GM19463 (cell line): ENCODE data around the gene PRTG.
"Not testable (repeated sequence)": the region's sequence is repeated elsewhere in the genome, so short reads cannot be mapped to it uniquely, and the experiment has no call there.

Experiments
- ATAC-seq: cut with Tn5 transposase; IDR thresholded peaks from one replicate; pipeline ENCODE4 v1.9.1; 2021; ENCODE audit warnings: mild to moderate bottlenecking, moderate library complexity; ENCODE audit not compliant: unreplicated experiment

Gene PRTG

DNA sequence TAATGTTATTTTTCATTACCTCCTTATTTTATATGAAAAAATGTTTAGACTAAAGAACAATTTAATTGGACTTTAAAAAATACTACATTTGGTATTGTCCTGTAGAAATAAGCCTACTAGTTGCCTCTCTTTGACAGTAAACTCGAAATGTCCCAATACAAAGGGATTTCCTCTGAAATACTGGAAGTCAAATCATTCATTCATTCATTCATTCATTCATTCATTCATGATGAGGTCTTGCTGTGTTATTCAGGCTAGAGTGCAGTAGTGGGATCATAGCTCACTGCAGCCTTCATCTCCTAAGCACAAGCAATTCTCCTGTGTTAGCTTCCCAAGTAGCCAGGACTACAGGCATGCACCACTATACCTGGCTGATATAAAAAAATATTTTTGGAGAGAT is 104.2 kb downstream of the PRTG start:
- no peak for ATAC-seq

DNA sequence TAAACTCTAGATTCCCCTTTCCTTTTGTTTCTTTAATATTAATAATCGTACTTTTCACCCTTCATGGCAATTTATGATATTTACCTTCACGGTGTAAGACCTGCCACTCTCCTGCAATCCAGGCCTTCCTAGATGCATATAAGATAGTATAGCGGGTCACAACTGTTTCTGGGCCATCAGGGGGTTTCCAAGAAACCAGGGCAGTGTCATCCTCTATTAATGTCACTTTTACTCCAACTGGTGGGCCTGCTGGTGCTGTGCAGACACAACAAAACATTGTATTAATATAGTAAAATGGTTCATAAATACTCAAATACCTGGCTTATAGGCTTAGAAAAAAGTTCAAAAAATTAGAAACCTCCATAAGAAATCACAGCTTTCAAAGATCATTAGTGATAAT is 105.9 kb downstream of the PRTG start:
- ATAC-seq: no peak

DNA sequence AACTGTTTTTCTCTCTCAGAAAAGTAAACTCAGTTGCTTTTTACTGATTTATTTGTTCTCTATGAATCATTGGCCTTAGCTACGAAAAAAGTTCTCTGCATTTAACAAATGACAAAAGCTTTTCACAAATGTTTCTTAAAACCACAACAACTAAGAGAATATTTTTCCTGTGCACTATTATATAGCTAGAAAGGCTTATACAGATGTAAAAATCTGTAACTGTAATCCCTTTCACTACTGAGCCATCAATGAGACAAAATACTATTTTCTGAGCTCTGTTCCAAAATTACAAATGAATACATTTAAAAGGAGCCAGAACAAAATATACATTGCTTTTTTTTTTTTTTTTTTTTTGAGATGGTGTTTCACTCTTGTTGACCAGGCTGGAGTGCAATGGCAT is 109.2 kb downstream of the PRTG start:
- no peak for ATAC-seq

DNA sequence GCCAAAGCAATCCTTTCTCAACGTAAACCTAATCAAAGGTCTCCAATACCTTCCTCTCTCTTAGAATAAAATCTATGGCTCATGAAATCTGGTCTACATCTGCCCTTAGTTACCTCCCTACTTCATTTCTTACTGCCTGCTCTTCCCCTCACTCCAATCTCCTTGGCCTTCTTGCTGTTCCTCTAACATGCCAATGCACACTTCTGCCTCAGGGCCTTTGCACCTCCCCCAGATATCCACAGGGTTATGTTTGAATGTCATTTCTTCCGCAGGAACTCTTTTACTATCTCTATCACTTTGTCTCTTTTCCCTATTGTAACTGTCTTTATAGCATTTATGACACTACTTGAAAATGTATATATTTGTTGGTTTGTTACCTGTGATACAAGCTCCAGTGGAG is 110.5 kb downstream of the PRTG start:
- ATAC-seq: no peak

DNA sequence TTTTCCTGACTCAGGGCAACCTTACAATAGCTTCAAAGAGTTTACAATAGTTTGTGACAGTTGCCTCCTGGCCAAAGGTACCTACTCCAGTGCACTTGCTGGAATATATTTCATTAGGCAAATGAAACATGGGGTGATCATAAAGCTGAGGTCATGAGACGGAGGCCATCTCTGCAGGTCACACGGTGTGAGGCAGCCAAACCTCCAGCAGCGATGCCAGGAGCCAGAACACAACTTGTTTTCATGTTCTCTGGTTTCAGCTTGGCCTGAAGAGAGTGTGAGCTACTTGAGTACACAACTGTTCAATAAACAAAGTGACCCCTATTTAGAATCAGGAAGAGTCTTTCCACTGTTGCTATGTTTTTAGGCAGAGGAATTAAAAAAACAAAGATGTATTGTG is 112.1 kb downstream of the PRTG start:
- ATAC-seq: no peak

DNA sequence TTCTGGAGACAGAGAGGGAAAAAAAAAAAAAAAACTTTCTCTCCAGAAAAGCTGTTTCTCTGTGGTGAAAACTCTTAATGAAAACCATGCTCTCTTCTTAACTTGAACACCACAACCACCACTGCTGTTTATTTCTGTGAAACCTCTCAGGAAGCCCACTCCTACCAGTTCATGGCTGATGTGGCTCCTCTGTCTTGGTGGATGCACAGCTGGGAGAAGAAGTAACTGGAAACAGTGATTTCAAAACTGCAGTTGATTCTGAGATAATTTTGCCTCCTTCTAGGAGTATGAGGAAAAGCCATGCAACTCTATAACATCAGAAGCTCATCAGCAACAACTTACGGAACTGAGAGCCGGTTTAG is 114.6 kb downstream of the PRTG start:
- ATAC-seq: no peak

DNA sequence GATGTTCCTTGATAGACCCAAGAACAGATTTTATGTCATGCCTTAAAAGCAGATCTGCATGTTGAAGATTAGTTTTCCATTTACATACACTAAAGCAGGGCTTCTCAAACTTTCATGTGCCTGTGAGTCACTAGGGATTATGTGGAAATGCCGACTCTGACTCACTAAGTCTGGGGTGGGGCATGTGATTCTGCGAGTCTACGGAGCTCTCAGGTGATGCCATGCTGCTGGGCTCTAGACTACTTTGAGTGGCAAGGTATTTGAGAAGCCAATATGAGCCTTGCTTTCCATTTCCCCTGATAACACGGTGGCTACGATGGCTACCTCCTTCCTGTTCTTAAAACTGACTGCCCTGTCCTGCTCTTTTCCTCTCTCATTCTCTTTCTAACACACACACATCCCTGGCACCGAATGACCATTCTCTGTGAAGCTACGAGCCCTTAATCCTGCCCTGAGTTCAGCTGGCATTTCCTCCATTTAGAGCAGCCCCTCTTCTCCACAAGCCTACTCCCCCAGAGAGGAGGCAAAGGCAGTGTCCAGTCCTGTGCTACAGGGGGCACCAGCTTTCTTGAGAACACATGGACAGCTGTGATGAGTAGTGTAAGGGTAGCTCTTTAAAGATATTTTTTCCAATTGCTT is 115.1 kb downstream of the PRTG start:
- ATAC-seq: no peak

DNA sequence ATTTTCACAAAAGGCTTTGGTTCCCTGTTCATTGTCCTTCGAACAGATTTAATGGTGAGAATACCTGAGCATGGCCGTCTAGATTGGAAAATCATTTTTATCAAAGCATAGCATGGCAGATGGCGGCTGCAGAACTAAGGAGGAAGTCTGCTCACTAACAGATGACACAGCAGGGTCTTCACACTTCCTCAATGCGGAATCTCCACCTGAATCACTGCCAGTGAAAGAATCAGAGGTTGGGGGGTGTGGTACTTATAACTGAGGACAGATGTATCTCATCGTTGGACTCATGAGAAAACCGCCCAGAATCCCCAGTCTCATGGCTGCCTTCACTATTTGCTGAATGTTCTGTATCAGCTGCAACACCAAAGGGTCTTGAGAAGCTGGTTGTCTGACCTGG is 123.2 kb downstream of the PRTG start:
- ATAC-seq: no peak

DNA sequence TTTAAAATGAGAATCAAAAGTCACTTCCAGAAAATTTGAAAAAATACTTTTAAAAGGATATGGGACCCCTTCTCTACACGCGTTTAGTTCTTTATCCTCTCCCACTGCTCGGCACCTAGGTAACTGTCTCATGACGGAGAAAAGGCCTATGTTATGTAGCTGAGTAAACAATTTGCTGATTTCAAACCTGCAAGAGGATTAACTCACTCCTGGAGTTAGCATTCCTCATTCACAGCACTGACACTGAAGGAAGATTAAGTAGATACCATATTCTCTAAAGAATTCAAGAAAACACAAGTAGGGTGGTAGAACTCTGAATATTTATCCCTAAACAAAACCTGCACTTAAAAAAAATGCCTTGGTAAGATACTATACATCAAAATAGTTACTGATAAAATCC is 124.6 kb downstream of the PRTG start:
- no peak for ATAC-seq

DNA sequence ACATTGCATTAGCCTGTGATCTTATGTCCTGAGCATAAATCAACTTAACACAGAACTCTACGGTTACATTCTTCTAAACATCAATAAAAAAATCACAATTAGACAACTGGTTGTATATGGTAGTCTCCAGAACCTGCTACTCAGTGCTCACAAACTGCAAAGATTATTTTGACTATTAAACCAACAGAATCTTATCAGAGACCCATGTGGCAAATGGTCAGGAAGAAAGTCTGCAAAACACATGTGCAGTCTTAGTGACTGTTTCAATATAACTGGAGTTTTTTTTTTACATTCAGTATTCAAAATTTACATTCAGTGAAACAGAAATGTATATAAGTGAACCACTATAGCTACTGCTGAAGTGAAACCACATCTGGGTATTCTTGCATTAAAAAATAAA is 127.5 kb downstream of the PRTG start:
- ATAC-seq: no peak

DNA sequence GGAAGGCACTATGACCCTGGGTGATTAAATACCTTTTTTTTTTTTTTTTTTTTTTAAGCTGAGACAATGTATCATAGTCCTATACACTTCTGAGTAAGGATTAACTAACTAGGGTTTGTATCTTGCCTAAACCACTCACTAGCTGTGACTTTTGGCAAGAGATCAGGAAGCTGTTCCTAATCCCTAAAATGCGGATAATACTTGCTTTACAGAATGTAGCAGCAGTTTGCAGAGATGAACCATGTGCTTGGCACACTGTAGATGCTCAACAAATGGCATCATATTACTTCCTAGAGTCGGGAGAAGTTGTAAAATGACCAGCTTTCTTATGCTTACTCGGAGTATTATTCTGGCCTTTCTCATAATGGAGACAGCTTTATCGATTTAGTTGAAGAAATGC is 129.2 kb downstream of the PRTG start:
- ATAC-seq: no peak

DNA sequence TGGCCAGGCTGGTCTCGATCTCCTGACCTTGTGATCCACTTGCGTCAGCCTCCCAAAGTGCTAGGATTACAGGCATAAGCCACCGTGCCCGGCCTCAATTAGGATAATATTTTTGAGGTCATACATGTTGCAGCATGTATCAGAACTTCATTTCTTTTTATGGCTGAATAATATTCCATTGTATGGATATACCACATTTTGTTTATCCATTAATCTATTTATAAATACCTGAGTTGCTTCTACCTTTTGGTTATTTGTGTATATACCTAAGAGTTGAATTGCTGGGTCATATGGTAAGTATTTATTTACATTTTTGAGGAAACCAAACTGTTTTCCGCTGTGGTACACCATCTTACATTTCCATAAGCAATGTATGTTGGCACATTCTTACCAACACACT is 136.7 kb downstream of the PRTG start:
- ATAC-seq: no peak

DNA sequence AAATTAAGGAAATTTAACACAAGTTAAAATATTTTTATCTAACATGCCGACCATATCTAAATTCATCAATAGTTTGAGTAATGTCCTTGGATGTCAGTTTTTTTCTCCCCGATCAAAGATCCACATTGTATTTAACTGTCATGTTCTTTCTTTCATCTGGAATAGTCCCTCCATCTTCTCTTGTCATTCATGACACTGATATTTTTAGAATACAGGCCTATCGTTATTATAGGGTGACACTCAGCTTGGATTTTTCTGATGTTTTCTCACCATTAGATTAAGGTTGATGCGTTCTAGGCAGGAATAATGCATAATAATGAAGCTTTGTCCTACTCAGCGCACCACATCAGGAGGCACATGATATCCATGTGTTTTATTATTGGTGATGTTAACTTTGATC is 141.6 kb downstream of the PRTG start:
- ATAC-seq: no peak

DNA sequence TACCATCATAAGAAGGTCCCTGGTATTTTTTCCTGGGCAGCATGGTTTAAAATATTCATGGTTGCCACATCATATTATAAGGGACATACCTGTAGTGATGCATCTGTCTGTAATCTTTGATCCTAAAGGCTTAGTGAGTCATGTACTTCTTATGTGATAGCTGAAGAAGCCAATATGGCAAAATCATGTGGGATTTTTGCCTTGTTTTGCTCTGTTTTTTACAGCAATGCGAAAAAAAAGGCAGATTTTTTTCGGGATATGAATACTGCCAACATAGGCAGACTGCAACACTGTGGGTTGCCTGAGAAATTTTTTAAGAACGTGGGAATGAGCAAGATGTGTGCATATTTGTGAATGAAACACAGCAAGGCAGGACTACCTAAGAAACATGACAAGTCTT is 143.5 kb downstream of the PRTG start:
- no peak for ATAC-seq

DNA sequence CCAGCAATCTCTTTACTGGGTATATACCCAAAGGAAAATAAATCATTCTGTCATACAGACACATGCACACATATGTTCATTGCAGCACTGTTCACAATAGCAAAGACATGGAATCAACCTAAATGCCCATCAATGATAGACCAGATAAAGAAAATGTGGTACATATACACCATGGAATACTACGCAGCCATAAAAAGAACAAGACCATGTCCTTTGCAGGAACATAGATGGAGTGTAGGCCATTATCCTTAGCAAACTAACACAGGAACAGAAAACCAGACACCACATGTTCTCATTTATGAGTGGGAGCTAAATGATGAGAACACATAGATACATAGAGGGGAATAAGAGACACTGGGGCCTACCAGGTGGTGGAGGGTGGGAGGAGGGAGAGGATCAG is 149.9 kb downstream of the PRTG start:
- not testable (repeated sequence) for ATAC-seq

DNA sequence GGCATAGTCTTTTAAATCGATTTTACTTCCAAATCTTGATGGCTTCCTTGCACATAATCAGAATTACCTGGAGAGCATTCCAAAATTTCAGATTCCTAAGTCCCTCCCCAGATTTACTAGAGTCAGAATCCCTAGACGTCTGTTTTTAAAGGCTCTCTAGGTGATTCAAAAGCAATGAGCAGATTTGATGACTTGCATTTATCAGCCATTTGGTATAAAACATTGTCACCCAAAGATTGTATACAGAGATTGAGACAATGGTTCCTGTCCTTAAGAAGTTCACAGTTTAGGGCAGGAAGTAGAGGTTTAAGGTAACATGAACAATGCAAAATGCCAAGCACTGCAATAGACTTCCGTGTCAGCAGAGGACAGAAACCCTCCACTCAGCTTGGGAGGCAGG is 152.2 kb downstream of the PRTG start:
- no peak for ATAC-seq

DNA sequence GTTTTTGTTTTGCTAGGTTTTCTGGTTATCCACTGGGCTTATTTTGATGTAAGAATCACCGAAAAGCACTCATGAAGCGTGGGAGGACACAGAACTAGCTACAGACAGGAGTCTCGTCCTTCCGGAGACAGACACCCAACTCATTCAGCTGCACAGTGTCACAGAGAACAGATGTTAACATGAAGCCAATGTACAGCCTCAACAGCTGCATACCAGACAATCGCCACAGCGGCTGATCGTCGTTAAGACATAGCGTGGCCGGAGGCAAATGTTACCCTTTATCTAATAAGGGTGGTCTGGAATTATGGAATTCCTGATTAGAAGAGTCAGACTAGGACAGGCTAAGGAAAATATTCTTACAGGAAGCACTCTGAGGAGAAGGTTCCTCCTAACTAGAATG is 153.7 kb downstream of the PRTG start:
- ATAC-seq: no peak

DNA sequence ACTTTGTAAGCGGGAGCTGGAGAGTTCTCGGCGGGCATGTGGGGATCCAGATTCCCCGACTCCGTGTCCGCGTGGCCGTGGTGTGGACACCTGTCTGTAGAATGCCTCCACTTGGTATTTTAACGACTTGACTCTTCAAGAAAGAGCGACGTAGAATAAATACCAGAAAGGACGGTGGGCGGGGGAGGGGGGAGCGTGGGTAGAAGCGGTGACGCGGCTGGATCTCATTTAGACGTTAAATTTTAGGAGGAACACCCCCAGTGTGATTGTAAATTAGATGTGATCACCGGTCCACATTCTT is 154.2 kb downstream of the PRTG start:
- ATAC-seq: no peak

DNA sequence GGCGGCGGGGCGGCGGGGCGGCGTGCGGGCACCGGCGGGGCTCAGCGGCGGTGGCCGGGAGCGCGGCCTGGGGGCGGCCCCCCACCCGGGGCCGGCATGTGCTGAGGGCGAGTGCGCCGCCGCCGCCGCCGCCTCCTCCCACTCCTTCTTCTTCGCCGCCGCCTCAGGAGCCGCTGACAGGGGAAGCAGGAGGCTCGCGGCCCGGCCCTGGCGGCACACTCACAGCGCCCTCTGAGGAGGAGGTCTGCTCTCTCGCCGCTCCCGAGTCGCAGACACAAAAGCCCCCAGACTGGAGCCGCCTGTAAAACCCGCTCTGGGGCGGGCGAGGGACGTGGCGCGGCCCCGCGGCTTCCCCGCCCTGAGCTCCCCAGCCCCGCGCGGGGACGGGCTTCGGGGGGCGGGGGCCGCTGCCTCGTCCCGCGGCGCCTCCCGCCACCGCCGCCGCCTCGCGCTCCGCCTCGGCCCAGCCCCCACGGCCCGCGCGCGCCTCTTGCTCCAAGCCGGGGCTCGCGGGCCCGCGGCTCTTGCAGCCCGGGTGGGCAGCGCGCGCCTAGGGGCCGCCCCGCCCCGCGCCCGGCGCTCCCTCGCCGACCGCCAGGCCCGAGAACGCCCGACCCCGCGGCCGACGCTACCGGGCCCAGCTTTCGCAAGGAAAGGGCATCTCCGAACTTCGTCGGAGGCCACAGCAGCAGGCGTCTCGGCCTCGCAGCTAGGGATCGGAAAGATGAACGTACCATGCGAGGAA is 154.7 kb downstream of the PRTG start, which contains the start of gene PYGO1:
PYGO1 (minus strand) TSS at position 276 of the 745 bp plus-strand sequence. CDS start 462 bp downstream, outside the sequence.
- peak; percentile 77 for ATAC-seq

DNA sequence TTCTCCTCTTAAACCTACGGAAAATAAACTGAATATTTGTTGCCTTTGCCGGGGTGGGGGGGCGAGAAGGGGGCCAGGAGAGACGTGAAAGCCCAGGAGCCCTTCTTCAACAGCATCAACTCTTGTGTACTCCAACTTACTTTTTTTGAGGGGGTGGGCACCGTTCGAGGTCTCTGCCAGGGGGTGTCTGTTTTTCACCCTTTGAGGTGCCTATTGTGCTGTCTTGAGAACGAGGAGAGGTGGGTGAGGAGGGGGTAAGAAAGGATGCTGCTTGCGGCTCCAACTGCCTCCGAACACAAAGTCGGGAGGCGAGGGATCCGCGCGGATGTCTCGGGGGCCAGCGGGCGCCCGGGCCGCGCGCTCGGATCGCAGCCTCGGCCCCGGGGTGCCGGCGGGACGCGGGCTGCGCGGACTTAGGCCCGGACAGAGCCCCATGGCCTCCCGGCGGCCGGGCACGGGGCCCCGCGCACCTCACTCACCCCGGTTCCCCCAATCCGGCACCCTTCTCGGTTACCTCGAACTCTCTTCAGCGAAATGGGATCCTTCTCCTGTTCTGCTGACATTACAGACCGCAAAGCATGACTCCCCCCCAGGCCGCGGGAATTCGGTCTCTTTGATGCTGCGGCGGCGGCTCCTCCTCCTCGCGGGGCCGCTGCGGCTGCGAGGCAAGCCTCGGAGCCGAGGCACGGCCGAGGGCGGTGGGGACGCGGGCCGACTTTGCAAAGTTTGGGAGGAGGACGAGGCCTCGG is 155.5 kb downstream of the PRTG start:
- ATAC-seq: peak; percentile 30

DNA sequence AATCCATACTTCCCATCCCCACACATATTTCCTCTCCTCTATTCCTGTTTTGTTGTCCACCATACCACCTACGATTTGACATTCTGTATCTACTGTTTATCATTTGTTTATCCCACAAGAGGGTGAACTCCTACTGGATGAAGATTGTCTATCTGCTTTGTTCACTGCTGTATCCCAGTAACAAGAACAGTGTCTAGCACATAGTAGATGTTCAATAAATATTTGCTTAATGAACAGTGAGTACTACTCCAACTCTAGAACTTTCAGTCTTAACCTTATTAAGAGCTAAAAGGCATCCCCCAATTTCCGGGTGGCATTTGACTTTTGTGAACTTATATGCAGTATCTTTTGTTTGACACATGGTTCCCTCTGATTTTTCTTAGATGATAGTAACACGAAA is 156.1 kb downstream of the PRTG start:
- no peak for ATAC-seq

DNA sequence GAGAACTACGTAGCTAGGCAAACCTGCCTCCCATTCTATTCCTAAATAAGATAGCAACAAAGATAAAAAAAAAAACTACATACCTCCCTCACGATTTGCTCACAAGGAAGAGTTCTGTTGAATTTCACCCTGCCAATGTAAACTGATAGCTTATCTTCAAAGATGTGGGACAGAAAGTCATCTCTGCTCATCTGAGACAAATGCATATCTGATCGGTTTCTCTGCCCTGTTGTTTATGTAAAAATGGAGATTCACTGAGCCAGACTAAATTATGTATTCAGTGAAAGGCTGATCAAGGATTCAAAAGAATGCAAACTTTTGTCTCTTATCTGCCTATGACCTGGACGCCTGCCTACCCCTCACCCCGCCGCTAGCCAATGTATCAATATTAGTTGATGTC is 166.0 kb downstream of the PRTG start:
- no peak for ATAC-seq
